Measurements from ENCODE around the gene TRPV3. TPM values are rescaled to one million over a fixed set of nuclear protein-coding genes. Genes with fewer than 3 reads are reported as not detected.

Gene TRPV3
- total and polyA plus RNA-seq, 5 donors from 2014 or later, result 0.06 to 0.25 TPM; not detected in 3

GRCh38 chr17:3501344-3501743 is 56.3 kb downstream of the TRPV3 start:
- Mint-ChIP-seq H3K4me3 (no peak overlapping the region), H3K27ac (no peak overlapping the region), H3K36me3 (no peaks in the 10 kb centered on the region), H3K27me3 (peaks cover 7% of the 10 kb centered on the region), H3K9me3 (no peaks in the 10 kb centered on the region), H3K4me1 (no peaks in the 10 kb centered on the region)
- Histone ChIP-seq H3K27me3 (ENCODE audit: control insufficient read depth, insufficient read depth, low read length) (no peaks in the 10 kb centered on the region), H3K4me3 (ENCODE audit: low read depth, low read length) (no peak overlapping the region), H3K36me3 (ENCODE audit: control insufficient read depth, insufficient read depth, low read length) (no peaks in the 10 kb centered on the region), H3K9me3 (ENCODE audit: control insufficient read depth in 2 of 2, low read length in 2 of 2) (no peaks in the 10 kb centered on the region), H3K27ac (ENCODE audit: insufficient read depth, low read length, poor library complexity, severe bottlenecking) (no peak overlapping the region), H3K4me1 (ENCODE audit: control insufficient read depth, insufficient read depth, low read length, poor library complexity, severe bottlenecking) (no peaks in the 10 kb centered on the region)
- ATAC-seq (ENCODE audit: low read depth in 2 of 2), result no peak
- no peak for DNase-seq

DNA sequence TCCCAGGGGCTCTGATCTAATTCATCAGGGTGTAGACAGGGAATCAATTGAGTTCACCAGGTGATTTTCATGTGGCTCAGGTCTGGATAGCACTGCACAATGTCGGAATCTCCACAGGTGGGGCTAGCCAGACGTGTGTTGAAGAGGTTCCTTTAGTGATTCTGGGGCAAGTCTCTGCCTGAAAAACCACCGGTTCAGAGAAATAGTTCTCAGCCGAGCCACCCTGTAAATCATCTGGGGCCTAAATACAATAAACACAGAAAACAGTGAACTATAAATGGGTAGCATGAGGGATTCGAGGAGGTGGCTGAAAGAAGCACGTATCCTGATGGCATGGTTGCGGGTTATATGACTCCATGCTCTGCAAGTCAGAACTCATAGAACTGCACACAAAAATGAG is 60.5 kb downstream of the TRPV3 start:
- H3K4me3 Mint-ChIP-seq, result no peak overlapping the region
- H3K27me3 Mint-ChIP-seq, result peaks cover 15% of the 10 kb centered on the region
- Histone ChIP-seq H3K27ac (ENCODE audit: insufficient read depth, low read length, poor library complexity, severe bottlenecking) (no peak overlapping the region), H3K4me1 (ENCODE audit: control insufficient read depth, insufficient read depth, low read length, poor library complexity, severe bottlenecking) (no peaks in the 10 kb centered on the region), H3K27me3 (ENCODE audit: control insufficient read depth, insufficient read depth, low read length) (no peaks in the 10 kb centered on the region), H3K9me3 (ENCODE audit: control insufficient read depth in 2 of 2, low read length in 2 of 2) (no peaks in the 10 kb centered on the region), H3K36me3 (ENCODE audit: control insufficient read depth, insufficient read depth, low read length) (no peaks in the 10 kb centered on the region), H3K4me3 (ENCODE audit: low read depth, low read length) (no peak overlapping the region)
- no peaks in the 10 kb centered on the region for H3K4me1 Mint-ChIP-seq
- DNase-seq (no peak), ATAC-seq (ENCODE audit: low read depth in 2 of 2) (no peak)
- no peak overlapping the region for H3K27ac Mint-ChIP-seq
- no peaks in the 10 kb centered on the region for H3K9me3 Mint-ChIP-seq
- H3K36me3 Mint-ChIP-seq, result peaks cover 4% of the 10 kb centered on the region

GRCh38 chr17:3485481-3486068 is 72.0 kb downstream of the TRPV3 start:
- Mint-ChIP-seq H3K27me3 (peaks cover 35% of the 10 kb centered on the region), H3K4me3 (no peak overlapping the region), H3K9me3 (no peaks in the 10 kb centered on the region), H3K36me3 (no peaks in the 10 kb centered on the region), H3K27ac (peak overlapping the region in 1 of 3 donors; percentile 8), H3K4me1 (no peaks in the 10 kb centered on the region)
- Histone ChIP-seq H3K4me3 (ENCODE audit: low read depth, low read length) (no peak overlapping the region), H3K27me3 (ENCODE audit: control insufficient read depth, insufficient read depth, low read length) (peaks cover 13% of the 10 kb centered on the region), H3K4me1 (ENCODE audit: control insufficient read depth, insufficient read depth, low read length, poor library complexity, severe bottlenecking) (no peaks in the 10 kb centered on the region), H3K27ac (ENCODE audit: insufficient read depth, low read length, poor library complexity, severe bottlenecking) (no peak overlapping the region), H3K36me3 (ENCODE audit: control insufficient read depth, insufficient read depth, low read length) (no peaks in the 10 kb centered on the region), H3K9me3 (ENCODE audit: control insufficient read depth in 2 of 2, low read length in 2 of 2) (no peaks in the 10 kb centered on the region)
- DNase-seq (no peak), ATAC-seq (ENCODE audit: low read depth in 2 of 2) (no peak)

GRCh38 chr17:3482852-3483251 is 74.8 kb downstream of the TRPV3 start:
- H3K27me3 ChIP-seq (ENCODE audit: control insufficient read depth, insufficient read depth, low read length), result peaks cover 10% of the 10 kb centered on the region
- ATAC-seq (ENCODE audit: low read depth in 2 of 2), result no peak
- no peak for DNase-seq
- H3K27ac Mint-ChIP-seq, result no peak overlapping the region
- H3K36me3 ChIP-seq (ENCODE audit: control insufficient read depth, insufficient read depth, low read length), result no peaks in the 10 kb centered on the region
- H3K4me3 ChIP-seq (ENCODE audit: low read depth, low read length), result no peak overlapping the region
- no peaks in the 10 kb centered on the region for H3K36me3 Mint-ChIP-seq
- H3K4me3 Mint-ChIP-seq, result no peak overlapping the region
- H3K27ac ChIP-seq (ENCODE audit: insufficient read depth, low read length, poor library complexity, severe bottlenecking), result no peak overlapping the region
- no peaks in the 10 kb centered on the region for H3K9me3 ChIP-seq (ENCODE audit: control insufficient read depth in 2 of 2, low read length in 2 of 2)
- no peaks in the 10 kb centered on the region for H3K9me3 Mint-ChIP-seq
- peaks cover 41% of the 10 kb centered on the region for H3K27me3 Mint-ChIP-seq
- no peaks in the 10 kb centered on the region for H3K4me1 Mint-ChIP-seq
- H3K4me1 ChIP-seq (ENCODE audit: control insufficient read depth, insufficient read depth, low read length, poor library complexity, severe bottlenecking), result no peaks in the 10 kb centered on the region

DNA sequence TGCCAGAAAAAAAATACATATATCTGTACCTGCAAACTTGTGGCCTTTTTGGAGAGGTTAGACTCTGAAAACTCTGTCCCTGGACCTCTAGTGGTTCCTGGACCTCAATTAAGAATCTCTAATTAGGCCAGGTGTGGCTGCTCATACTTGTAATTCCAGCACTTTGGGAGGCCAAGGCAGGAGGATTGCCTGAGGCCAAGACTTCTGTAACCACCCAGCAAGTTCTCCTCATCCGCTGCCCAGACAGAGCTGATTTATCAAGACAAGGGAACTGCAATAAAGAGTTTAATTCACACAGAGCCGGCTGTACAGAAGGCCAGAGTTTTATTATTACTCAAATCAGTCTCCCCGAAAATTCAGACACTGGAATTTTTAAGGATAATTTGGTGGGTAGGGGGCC is 77.6 kb downstream of the TRPV3 start:
- H3K27ac ChIP-seq (ENCODE audit: insufficient read depth, low read length, poor library complexity, severe bottlenecking), result no peak overlapping the region
- peaks cover 0 to 3% (median 0%) of the 10 kb centered on the region in 4 donors for H3K4me1 Mint-ChIP-seq

GRCh38 chr17:3475812-3476610 is 81.6 kb downstream of the TRPV3 start, which contains the start of gene ASPA:
TSS of gene ASPA (plus strand) at chr17:3475997. CDS start at chr17:3476160, 163 bp downstream.
- no peak within 1 kb of the TSS for H3K4me3 ChIP-seq (ENCODE audit: low read depth, low read length)
- H3K36me3 Mint-ChIP-seq, result no peaks in the 10 kb centered on the region
- H3K9me3 ChIP-seq (ENCODE audit: control insufficient read depth in 2 of 2, low read length in 2 of 2), result no peaks in the 10 kb centered on the region
- H3K4me1 Mint-ChIP-seq, result peaks cover 0 to 3% (median 0%) of the 10 kb centered on the region in 4 donors
- no peaks in the 10 kb centered on the region for H3K4me1 ChIP-seq (ENCODE audit: control insufficient read depth, insufficient read depth, low read length, poor library complexity, severe bottlenecking)
- no peak within 1 kb of the TSS for H3K27ac ChIP-seq (ENCODE audit: insufficient read depth, low read length, poor library complexity, severe bottlenecking)
- no peaks in the 10 kb centered on the region for H3K9me3 Mint-ChIP-seq
- peak within 1 kb of the TSS in 2 of 4 donors; percentile 8 to 51 for H3K4me3 Mint-ChIP-seq
- H3K27me3 Mint-ChIP-seq, result peaks cover 18% of the 10 kb centered on the region
- no peak for ATAC-seq (ENCODE audit: low read depth in 2 of 2)
- H3K36me3 ChIP-seq (ENCODE audit: control insufficient read depth, insufficient read depth, low read length), result no peaks in the 10 kb centered on the region
- DNase-seq, result no peak
- no peak within 1 kb of the TSS for H3K27ac Mint-ChIP-seq
- peaks cover 1% of the 10 kb centered on the region for H3K27me3 ChIP-seq (ENCODE audit: control insufficient read depth, insufficient read depth, low read length)

More for the DNA sequence above, 77.6 kb downstream of the TRPV3 start:
- Mint-ChIP-seq H3K27ac (no peak overlapping the region), H3K4me3 (no peak overlapping the region), H3K9me3 (no peaks in the 10 kb centered on the region), H3K36me3 (no peaks in the 10 kb centered on the region), H3K27me3 (peaks cover 33% of the 10 kb centered on the region)
- Histone ChIP-seq H3K4me3 (ENCODE audit: low read depth, low read length) (no peak overlapping the region), H3K27me3 (ENCODE audit: control insufficient read depth, insufficient read depth, low read length) (peaks cover 6% of the 10 kb centered on the region), H3K9me3 (ENCODE audit: control insufficient read depth in 2 of 2, low read length in 2 of 2) (no peaks in the 10 kb centered on the region), H3K4me1 (ENCODE audit: control insufficient read depth, insufficient read depth, low read length, poor library complexity, severe bottlenecking) (no peaks in the 10 kb centered on the region), H3K36me3 (ENCODE audit: control insufficient read depth, insufficient read depth, low read length) (no peaks in the 10 kb centered on the region)
- DNase-seq (no peak), ATAC-seq (ENCODE audit: low read depth in 2 of 2) (no peak)

DNA sequence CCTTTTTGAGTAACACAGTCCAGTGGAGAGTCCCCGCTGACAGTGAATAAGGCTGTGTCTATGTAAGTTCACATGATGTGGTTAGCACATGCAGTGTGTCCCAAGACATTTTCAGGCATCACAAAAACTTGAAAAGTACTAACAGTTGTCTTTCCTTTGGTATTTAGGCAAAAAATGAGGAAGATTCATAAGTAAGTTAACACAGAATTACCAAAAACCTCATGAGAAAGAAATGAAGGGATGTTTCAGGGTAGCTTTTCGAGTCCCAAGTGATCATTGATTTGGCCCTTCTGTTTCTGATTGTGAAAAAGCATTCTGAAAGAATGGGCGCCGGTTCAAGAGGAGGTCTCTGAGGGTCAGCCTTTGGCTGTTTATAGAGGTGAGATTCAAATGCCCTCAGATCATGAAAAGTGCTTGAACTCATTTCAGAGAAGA is 82.3 kb downstream of the TRPV3 start:
- Mint-ChIP-seq H3K4me3 (no peak overlapping the region), H3K27ac (no peak overlapping the region), H3K27me3 (peaks cover 18% of the 10 kb centered on the region), H3K4me1 (peaks cover 0 to 3% (median 0%) of the 10 kb centered on the region in 4 donors), H3K36me3 (no peaks in the 10 kb centered on the region), H3K9me3 (no peaks in the 10 kb centered on the region)
- no peaks in the 10 kb centered on the region for H3K4me1 ChIP-seq (ENCODE audit: control insufficient read depth, insufficient read depth, low read length, poor library complexity, severe bottlenecking)
- no peak for DNase-seq
- H3K27ac ChIP-seq (ENCODE audit: insufficient read depth, low read length, poor library complexity, severe bottlenecking), result no peak overlapping the region
- no peaks in the 10 kb centered on the region for H3K36me3 ChIP-seq (ENCODE audit: control insufficient read depth, insufficient read depth, low read length)
- ATAC-seq (ENCODE audit: low read depth in 2 of 2), result no peak
- no peak overlapping the region for H3K4me3 ChIP-seq (ENCODE audit: low read depth, low read length)
- peaks cover 1% of the 10 kb centered on the region for H3K27me3 ChIP-seq (ENCODE audit: control insufficient read depth, insufficient read depth, low read length)
- H3K9me3 ChIP-seq (ENCODE audit: control insufficient read depth in 2 of 2, low read length in 2 of 2), result no peaks in the 10 kb centered on the region

All from CD4-positive, CD25-positive, alpha-beta regulatory T cell (primary cell).